IMR-90 (cell line): ENCODE data around the gene OGFOD2.

ENCODE experiments used
- FOS ChIP-seq: fragments of 150-350 bp; IDR thresholded peaks from 2 replicates; pipeline ENCODE4 v1.6.1; 2016; ENCODE audit warnings: low read depth, low read length
- POLR2A ChIP-seq: IDR thresholded peaks from 2 replicates; pipeline ENCODE4 v1.6.1; 2012; ENCODE audit warnings: mild to moderate bottlenecking, low read depth, low read length
- RFX5 ChIP-seq: IDR thresholded peaks from 2 replicates; pipeline ENCODE4 v1.8.0; 2012; ENCODE audit warnings: low read depth, mild to moderate bottlenecking, low read length, moderate library complexity
- SMC3 ChIP-seq: fragments of 150-350 bp; IDR thresholded peaks from 2 replicates; pipeline ENCODE4 v1.6.1; 2016; ENCODE audit warnings: low read depth, mild to moderate bottlenecking, antibody characterized with exemption, low read length, moderate library complexity
- TF ChIP-seq, protein P1 (sequence below): conservative IDR thresholded peaks from 2 replicates; pipeline ENCODE4 v1.5.1; 2012; ENCODE audit warnings: mild to moderate bottlenecking, low read depth, low read length, improper control_type of control experiment

DNA sequence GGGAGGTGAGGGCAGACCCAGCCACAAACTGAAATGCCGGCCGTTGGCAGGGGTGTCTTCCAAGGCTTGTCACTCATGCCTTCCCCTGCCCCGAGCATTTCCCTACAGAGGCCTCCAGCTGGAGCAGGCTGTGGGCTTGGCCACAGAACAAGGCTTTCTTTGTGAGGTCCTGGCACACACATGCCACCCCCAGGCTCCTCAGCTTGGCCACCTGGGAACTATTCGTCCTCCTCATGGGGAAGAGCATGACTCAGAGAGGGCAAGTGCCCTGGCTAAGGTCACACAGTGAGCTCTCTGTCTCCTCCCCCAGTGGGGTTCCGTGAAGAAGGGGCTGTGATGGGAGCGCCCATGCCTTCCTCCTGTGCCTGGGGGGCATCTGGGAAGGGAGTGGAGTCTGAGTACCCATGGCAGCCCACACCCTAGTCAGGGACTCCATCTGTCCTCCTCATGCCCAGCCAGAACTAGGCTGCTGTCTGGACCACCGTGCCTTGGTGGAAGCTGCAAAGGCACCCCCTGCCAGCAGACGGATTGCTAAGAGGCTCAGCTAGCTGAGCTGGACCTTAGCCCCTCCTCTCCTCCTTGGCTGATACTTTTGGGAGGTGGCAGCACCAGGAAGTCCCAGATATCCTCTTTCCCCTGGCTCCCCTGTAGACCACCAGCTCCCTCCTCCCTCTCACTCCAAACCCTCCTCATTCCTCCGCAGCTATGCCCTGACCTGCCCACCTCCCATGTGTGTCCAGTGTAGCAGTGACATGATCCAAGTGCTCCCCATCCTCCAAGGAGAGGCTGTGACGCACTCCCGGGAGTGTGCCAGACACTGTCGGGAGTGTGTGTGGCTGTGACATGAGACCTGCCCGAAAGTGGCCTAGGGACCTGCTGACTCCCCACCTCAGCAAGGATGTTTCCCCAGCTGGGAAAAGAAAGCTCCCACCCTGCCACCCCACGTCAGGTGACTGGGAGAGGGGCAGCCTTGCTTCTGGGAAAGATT, 30.1 kb upstream of the OGFOD2 start:
- TF ChIP-seq, protein P1, sequence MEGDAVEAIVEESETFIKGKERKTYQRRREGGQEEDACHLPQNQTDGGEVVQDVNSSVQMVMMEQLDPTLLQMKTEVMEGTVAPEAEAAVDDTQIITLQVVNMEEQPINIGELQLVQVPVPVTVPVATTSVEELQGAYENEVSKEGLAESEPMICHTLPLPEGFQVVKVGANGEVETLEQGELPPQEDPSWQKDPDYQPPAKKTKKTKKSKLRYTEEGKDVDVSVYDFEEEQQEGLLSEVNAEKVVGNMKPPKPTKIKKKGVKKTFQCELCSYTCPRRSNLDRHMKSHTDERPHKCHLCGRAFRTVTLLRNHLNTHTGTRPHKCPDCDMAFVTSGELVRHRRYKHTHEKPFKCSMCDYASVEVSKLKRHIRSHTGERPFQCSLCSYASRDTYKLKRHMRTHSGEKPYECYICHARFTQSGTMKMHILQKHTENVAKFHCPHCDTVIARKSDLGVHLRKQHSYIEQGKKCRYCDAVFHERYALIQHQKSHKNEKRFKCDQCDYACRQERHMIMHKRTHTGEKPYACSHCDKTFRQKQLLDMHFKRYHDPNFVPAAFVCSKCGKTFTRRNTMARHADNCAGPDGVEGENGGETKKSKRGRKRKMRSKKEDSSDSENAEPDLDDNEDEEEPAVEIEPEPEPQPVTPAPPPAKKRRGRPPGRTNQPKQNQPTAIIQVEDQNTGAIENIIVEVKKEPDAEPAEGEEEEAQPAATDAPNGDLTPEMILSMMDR: no peak
- TF ChIP-seq RFX5 (no peak), FOS (no peak), POLR2A (no peak), SMC3 (no peak)
